Hypothalamus (tissue), 51 donors: ENCODE results near the gene OLA1.

Experiments used
- DNase-seq, 51 donors: peaks; one replicate each; lab custom pipeline; 2025; lab: John Stamatoyannopoulos, UW

Gene OLA1

DNA sequence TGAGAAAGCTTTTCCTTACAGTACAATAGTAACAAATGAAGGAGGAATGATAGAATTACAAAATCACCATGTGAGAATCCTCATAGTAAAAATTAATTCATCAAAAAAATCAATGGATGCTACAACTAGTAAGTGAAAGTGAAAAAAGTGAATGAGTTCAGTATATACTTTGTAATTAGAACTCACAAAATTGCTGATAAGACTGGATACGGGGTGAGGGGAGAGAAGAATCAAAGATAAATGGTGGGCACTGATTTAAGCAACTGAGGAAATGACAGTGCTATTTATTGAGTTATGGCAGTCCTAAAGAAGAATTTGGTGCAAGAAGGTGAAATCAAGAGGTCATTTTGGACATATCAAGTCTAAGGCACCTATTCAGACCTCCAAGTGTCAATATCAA, 20.6 kb downstream of the OLA1 start:
- DNase-seq: no peak

DNA sequence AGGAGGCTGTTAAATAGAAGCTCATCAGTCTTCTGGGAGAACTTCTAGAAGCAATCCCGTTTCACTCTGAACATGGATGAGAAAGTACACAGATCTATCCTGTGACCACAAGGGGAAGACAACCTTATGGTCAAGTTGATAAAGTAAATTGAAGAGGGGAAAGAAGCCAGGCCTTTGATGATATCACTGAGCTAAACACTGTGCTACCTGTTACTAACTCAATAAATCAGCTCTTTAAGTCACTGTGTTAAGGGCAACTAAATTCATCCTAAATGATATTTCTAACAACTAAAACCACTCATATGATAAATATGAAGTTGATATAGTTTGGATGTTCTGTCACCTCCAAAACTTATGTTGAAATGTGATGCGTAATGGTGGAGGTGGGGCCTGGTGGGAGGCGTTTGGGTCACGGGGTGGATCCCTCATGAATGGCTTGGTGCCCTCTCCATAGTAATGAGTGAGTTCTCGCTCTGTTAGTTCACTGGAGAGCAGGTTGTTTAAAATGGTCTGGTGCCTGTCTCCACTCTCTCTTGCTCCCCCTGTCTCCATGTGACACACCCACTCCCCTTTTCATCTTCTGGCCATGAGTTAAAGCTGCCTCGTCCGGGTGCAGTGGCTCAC, 23.6 kb downstream of the OLA1 start:
- DNase-seq: no peak

GRCh38 chr2:174224125-174224524, 24.2 kb downstream of the OLA1 start:
- no peak for DNase-seq

DNA sequence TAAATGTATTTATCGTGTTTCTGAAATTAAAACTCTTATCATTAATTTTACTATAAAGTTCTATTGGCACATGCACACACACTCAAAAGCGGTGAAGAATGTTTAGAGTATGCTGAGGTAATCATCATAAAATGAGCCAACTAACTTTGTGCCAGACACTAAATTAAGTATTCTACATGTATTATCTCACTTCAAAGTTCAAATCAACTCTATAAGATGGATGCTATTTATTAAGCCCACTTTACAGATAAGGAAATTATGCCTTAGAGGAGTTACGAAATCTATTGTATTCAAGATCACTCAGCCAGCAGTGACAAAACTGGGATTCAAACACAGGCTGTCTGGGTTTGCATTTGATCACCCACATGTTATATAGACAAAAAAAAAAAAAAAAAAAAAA, 24.9 kb downstream of the OLA1 start:
- no peak for DNase-seq

GRCh38 chr2:174222154-174222553, 26.2 kb downstream of the OLA1 start:
- no peak for DNase-seq

DNA sequence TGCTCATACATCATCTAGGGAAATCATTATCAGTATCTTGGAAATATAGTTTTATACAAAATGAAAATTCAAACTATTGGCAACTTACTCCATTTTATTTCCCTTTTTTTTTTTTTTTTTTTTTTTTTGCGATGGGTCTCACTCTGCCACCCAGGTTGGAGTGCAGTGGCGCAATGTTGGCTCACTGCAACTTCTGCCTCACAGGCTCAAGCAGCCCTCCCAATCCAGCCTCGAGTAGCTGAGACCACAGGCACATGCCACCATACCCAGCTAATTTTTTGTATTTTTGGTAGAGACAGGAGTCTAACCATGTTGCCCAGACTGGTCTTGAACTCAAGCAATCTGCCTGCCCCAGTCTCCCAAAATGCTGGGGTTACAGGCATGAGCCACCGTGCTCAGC, 29.0 kb downstream of the OLA1 start:
- no peak for DNase-seq

DNA sequence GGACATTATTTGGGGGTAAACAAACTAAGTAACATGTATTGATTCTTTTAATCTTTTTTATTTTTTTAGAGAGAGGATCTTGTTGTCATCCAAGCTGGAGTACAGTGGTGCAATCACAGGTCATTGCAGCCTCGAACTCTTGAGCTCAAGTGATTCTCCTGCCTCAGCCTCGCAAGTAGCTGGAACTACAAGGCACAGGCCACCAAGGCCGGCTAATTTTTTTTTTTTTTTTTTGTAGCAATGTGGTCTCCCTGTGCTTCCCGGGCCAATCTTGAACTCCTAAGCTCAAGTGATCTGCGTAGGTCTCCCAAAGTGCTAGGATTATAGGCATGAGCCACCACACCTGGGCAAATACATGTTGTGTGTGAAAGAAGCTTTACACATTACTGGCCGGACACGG, 29.6 kb downstream of the OLA1 start:
- no peak for DNase-seq

DNA sequence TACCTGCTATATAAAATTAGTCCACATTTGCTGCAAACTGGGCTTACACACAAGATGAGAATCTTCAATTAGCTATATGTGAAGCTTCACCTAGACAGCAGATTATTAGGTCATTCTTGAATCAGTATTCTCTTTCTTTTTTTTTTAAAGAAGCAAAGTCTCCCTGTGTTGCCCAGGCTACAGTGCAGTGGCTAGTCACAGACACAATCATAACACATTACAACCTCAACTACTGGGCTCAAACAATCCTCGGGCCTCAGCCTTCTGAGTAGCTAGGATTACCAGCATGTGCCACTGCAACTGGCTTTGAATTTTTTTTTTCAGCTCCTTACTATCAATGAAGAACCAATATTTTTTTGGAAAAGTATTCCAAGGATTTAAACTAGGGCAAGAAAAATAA, 30.5 kb downstream of the OLA1 start:
- no peak for DNase-seq

GRCh38 chr2:174211954-174212353, 36.4 kb downstream of the OLA1 start:
- no peak for DNase-seq

DNA sequence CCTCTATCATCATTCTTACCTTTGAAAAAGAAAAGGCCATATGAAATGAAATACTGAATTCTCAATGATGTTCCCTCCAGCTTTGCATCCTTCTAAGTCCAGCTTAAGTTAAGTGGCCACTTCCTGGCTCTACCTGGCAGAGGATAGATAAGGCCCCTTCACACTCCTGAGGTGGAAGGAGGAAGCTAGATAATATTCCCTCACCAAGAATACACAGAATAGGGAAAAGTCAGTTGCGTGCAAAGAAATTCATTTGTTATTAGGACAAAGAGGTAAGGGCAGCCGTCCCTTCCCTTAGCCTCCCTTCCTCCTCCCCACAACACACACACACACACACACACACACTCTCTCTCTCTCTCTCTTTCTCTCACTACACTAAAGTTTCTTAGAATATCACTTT, 37.5 kb downstream of the OLA1 start:
- DNase-seq: no peak

DNA sequence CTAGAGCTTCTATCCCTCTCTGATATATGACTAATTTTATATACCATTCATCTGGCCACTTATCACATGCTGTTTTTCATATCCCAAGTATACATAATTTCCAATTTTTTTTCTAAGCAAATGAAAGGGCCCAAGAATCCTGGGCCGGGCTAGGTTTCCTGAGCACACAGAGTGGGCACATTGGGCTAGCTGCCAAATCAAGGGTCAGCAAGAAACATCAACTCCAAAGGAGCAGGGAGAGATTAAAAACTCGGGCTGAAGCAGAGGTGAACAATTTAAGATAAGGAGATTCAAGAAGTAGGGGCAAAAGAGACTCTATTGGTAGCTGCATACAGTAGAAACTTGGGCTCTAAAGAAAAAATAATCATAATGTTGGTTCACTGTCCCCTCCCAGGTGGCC, 39.0 kb downstream of the OLA1 start:
- DNase-seq: no peak

DNA sequence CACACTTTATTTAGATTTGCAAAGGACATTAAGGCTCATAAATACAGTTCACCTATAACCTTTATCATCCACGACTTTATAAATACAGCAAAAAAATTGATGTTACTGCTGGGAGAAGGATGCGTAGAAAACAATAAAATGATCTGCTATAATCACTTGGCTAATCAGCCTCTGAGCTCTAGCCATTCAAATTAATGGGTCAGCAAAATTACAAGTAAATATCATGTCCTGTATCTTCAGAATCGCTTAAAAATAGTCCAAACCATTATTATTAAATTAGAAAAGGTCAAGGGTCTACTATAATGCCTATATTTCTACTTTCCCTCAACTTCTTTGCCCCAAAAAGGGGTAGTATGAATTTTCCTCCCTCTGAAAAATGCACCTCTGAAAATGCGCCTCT, 40.3 kb downstream of the OLA1 start:
- DNase-seq: no peak

- DNase-seq: no peak
Measured at GRCh38 chr2:174205562-174205961, 42.8 kb downstream of the OLA1 start.

- DNase-seq: no peak
Measured at GRCh38 chr2:174202188-174202587, 46.1 kb downstream of the OLA1 start.

DNA sequence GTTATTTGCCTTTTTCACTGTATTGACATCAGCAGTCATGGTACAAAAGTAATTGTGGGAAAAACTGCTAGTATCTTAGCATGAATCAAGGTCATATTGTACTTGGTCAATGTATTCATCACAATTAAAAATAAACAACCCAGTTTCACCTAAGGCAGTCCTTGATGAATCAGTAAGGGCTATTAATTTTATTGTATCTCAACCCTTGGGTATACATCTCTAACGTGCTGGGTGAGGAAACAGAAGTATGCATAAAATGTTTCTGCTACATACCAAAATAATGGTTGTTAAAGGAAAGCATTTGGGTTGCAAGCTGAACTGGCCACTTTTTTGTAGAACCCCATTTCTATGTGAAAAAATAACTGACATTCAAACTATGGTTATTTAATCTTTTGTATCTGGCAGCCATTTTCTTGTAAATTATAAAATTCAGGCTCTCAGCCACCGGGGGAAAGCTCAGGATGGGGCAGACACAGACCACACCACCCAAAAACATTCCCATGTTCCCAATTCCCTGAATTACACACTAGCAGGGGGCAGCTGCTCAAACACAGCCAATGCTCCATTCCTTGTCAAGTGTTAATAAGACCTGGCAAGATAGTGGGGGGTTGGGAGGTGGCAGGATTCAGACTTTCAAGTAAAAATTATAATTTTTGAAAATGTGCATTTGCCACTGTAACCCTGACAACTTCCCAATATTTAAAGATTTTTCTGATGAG, 49.3 kb downstream of the OLA1 start:
- DNase-seq: no peak

DNA sequence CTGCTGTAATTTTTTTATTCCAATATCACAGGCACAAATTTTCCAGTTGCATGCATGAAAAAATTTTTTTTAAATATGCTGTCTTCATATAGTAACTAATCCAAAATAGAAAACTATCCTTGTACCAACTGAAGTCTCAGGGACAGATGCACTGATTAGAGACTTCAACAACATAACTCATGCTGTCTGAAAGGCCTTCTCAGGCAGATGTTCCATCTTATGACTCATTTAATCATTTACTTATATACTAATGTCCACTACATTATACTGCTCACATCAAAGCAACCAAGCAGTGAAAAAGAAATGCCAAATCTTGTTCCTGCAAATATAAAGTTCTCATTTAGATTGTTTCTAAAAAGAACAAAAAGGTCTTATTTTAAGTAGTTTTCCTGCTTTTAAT, 53.1 kb downstream of the OLA1 start:
- no peak for DNase-seq

GRCh38 chr2:174193737-174194136, 54.6 kb downstream of the OLA1 start:
- DNase-seq: no peak

DNA sequence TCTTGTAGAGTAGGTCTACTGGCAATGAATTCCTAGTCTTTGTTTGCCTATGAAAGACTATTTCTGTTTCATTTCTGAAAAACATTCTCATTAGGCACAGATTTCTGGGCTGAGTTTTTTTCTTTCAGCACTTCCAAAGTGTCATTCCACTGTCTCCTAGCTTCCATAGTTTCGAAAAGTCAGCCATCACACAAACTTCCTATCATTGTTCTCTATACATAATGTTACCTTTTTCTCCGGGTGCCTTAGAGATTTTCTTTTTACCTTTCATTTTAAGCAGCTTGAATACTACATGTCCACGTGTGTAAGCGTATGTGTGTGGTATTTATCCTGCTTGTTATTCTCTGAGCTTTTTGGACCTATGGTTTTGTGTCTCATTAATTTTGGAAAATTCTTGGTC, 55.7 kb downstream of the OLA1 start:
- no peak for DNase-seq

GRCh38 chr2:174191342-174192074, 56.8 kb downstream of the OLA1 start:
- DNase-seq: no peak

DNA sequence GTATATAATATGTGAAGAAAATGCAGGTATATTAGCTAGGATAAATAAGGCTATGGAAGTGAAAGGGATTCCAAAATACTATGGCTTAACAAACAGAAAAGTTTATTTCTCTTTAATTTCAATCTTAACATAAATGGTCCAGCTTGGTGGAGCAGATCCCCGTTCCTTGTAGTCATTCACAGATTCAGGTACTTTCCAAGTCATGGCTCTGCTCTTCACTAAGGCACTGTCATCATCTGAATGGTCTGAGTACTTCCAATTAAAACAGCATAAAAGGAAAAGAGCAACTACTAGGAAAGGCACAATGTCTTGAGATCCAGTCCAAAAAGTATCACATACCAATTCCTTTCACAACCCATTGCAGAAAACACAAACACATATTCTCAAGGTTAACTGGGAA, 63.4 kb downstream of the OLA1 start:
- no peak for DNase-seq

DNA sequence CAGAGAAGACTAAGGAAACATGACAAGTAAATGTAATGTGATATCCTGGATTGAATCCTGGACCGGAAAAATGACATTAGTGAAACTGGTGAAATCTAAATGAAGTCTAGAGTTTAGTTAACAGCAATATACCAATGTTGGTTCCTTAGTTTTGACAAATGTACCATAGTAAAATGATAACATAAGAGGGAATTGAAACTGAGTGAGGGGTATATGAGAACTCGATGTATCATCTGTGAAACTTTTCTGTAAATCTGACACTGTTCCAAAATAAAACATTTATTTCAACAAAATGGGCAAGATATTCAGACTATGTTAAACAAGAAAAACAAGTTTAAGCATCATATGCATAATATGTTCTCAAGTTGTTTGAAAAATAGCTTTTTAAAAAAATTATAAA, 63.8 kb downstream of the OLA1 start:
- DNase-seq: no peak

DNA sequence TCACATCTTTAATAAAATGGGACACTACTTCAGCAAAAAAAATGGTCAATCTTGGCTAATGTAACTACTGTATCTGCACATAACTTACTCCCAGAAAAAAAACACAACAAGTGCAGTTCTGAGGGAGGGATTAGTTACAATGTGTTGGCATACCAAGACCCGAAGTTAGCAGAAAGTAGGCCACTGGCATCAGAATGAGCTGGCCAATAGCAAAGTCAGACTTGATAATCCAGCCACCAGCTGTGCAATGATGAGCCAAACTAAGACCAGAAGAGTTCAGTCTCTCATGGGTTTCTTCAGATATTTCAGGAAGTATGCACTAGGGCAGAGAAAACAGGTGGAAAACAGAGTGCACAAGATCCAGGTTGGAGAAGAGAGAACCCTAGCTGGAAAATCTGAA, 65.3 kb downstream of the OLA1 start:
- no peak for DNase-seq
